Measurements from ENCODE around the gene HPSE2. TPM values are rescaled to one million over a fixed set of nuclear protein-coding genes. Genes with fewer than 3 reads are reported as not detected.
A peak's percentile ranks its signal among the peaks of the same experiment; 100 is the strongest.

Gene HPSE2
- 0.10 TPM in 1 of 2 replicates, not detected in the other for total RNA-seq
- long read RNA-seq: 0 reads

GRCh38 chr10:99235658-99236626 lies at the start of gene HPSE2:
TSS of gene HPSE2 (minus strand) at chr10:99235852.
- Mint-ChIP-seq H3K4me1 (ENCODE audit: low read depth) (peaks cover 12% of the 10 kb centered on the region), H3K9me3 (ENCODE audit: low read depth) (no peaks in the 10 kb centered on the region), H3K27ac (peak within 1 kb of the TSS; percentile 12), H3K27me3 (peaks cover 85% of the 10 kb centered on the region), H3K4me3 (ENCODE audit: low read depth) (peak within 1 kb of the TSS; percentile 18), H3K36me3 (ENCODE audit: insufficient read depth) (no peaks in the 10 kb centered on the region)
- TF ChIP-seq, protein P1, sequence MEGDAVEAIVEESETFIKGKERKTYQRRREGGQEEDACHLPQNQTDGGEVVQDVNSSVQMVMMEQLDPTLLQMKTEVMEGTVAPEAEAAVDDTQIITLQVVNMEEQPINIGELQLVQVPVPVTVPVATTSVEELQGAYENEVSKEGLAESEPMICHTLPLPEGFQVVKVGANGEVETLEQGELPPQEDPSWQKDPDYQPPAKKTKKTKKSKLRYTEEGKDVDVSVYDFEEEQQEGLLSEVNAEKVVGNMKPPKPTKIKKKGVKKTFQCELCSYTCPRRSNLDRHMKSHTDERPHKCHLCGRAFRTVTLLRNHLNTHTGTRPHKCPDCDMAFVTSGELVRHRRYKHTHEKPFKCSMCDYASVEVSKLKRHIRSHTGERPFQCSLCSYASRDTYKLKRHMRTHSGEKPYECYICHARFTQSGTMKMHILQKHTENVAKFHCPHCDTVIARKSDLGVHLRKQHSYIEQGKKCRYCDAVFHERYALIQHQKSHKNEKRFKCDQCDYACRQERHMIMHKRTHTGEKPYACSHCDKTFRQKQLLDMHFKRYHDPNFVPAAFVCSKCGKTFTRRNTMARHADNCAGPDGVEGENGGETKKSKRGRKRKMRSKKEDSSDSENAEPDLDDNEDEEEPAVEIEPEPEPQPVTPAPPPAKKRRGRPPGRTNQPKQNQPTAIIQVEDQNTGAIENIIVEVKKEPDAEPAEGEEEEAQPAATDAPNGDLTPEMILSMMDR (IDR thresholded peaks at IDR 0.05; ENCODE audit: unreplicated experiment): no peak
- no peak for DNase-seq (ENCODE audit: low spot score, unreplicated experiment)

DNA sequence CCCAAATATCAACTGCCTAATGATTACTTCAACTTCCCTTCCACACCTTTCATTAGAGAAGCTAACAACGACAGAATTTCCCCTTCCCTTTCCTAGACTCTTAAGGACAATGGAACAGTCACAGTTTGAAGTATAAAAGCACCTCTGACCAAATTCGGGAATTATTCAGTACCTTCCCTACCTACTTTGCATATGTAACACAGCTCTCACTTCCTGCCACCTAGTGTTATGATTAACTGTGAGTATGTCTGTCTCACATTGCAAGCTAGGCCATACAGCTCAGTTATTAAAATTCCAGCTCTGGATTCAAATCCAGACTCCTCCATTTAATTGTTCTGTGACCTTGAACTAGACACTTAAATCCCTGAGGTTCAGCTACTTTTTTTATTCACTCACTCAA lies 44.8 kb upstream of the HPSE2 start:
- peaks cover 10% of the 10 kb centered on the region for H3K9me3 Mint-ChIP-seq (ENCODE audit: low read depth)
- DNase-seq (ENCODE audit: low spot score, unreplicated experiment): no peak
- peaks cover 3% of the 10 kb centered on the region for H3K27me3 Mint-ChIP-seq
- no peak overlapping the region for H3K4me3 Mint-ChIP-seq (ENCODE audit: low read depth)
- H3K4me1 Mint-ChIP-seq (ENCODE audit: low read depth): peaks cover 7% of the 10 kb centered on the region
- TF ChIP-seq, protein P1 (IDR thresholded peaks at IDR 0.05; ENCODE audit: unreplicated experiment): no peak
- no peaks in the 10 kb centered on the region for H3K36me3 Mint-ChIP-seq (ENCODE audit: insufficient read depth)
- H3K27ac Mint-ChIP-seq: no peak overlapping the region

DNA sequence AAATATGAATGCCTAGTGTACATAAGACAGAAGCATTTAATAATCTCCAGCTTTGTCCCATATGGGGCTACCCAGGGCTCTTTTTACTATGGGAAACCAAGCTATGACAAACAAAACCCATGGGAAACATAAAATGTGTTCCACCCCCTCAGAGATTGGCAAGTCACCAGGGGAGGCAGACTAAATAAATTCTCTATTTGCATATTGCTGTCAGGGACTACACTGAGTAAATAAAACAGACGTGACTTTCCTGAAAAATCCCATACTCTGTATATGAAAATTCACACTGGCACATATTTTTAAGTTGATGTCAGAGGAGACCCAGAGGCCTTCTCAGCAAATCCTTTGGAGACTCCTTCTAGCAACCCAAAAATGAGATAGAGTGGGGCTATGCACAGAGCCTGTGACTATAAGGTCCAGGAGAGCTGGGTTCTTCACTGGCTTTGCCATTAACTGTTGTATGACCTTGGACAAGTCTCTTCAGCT lies 44.0 kb upstream of the HPSE2 start:
- no peak for DNase-seq (ENCODE audit: low spot score, unreplicated experiment)
- Mint-ChIP-seq H3K27ac (no peak overlapping the region), H3K9me3 (ENCODE audit: low read depth) (peaks cover 10% of the 10 kb centered on the region), H3K4me3 (ENCODE audit: low read depth) (no peak overlapping the region), H3K36me3 (ENCODE audit: insufficient read depth) (no peaks in the 10 kb centered on the region), H3K4me1 (ENCODE audit: low read depth) (peaks cover 7% of the 10 kb centered on the region), H3K27me3 (peaks cover 5% of the 10 kb centered on the region)
- TF ChIP-seq, protein P1 (IDR thresholded peaks at IDR 0.05; ENCODE audit: unreplicated experiment): no peak

DNA sequence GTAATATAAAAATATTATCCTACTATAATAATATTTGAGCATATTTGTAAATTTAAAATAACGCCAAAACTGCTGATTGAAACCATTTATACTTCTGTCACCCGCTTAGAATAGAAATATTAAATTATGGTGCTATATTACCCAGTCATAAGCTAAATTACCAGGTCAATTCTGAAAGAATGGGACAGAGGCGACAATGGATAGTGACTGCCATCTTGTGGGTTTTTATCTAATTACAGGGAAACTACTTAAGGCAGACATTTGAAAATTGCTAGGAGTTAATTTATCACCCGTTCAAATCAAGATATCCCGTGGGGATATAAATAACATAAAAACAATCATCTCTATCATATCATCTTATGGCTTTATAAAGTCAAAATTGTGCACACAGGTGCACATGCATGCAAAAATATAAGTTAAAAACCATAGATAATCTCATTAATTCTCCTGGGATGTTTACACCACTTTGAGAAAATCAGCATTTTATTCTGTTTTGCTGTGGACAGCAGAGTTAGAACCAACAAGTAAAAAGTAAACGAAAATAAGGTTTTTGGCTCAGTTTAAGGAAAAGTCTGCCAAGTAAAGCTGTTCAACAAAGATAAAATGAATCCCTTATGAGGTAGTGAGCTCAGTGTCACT lies 41.3 kb upstream of the HPSE2 start:
- TF ChIP-seq, protein P1 (IDR thresholded peaks at IDR 0.05; ENCODE audit: unreplicated experiment): peak; percentile 61
- no peak overlapping the region for H3K27ac Mint-ChIP-seq
- H3K27me3 Mint-ChIP-seq: peaks cover 5% of the 10 kb centered on the region
- H3K4me3 Mint-ChIP-seq (ENCODE audit: low read depth): no peak overlapping the region
- H3K9me3 Mint-ChIP-seq (ENCODE audit: low read depth): peaks cover 4% of the 10 kb centered on the region
- no peaks in the 10 kb centered on the region for H3K36me3 Mint-ChIP-seq (ENCODE audit: insufficient read depth)
- H3K4me1 Mint-ChIP-seq (ENCODE audit: low read depth): peaks cover 7% of the 10 kb centered on the region
- no peak for DNase-seq (ENCODE audit: low spot score, unreplicated experiment)

GRCh38 chr10:99266383-99266782 lies 30.7 kb upstream of the HPSE2 start:
- TF ChIP-seq, protein P1 (IDR thresholded peaks at IDR 0.05; ENCODE audit: unreplicated experiment): no peak
- Mint-ChIP-seq H3K36me3 (ENCODE audit: insufficient read depth) (no peaks in the 10 kb centered on the region), H3K27ac (no peak overlapping the region), H3K9me3 (ENCODE audit: low read depth) (peaks cover 11% of the 10 kb centered on the region), H3K27me3 (no peaks in the 10 kb centered on the region), H3K4me1 (ENCODE audit: low read depth) (no peaks in the 10 kb centered on the region), H3K4me3 (ENCODE audit: low read depth) (no peak overlapping the region)
- DNase-seq (ENCODE audit: low spot score, unreplicated experiment): no peak
